IMR-90 (cell line): Measurements from ENCODE around the gene NR0B2. TPM values are rescaled to one million over a fixed set of nuclear protein-coding genes. Genes with fewer than 3 reads are reported as not detected.

Experiments used
- ATAC-seq: fragments of 200-7000 bp; cut with Tn5 transposase; 2 replicates; pipeline ENCODE4 v1.9.1; 2020; ENCODE audit warnings: low read depth, mild to moderate bottlenecking, moderate library complexity
- BruUV-seq: library from RNA; stranded (reverse); fragments of 400-500 nt; replicated peaks from 2 replicates; lab custom pipeline; 2021; lab: Mats Ljungman, UMichigan
- CTCF ChIA-PET: fragments of 300-600 bp; formaldehyde crosslinking; extraction: SDS; loops from one replicate; lab custom pipeline; 2021; ENCODE audit warnings: antibody characterized with exemption; lab: Yijun Ruan, JAX
- POLR2A ChIA-PET: fragments of 300-600 bp; sonication (Branson Sonifier 250); formaldehyde crosslinking; loops from one replicate; lab custom pipeline; 2022; ENCODE audit warnings: antibody characterized with exemption; ENCODE audit not compliant: unreplicated experiment; lab: Charles Lee
- DNase-seq: peaks from one replicate; pipeline ENCODE4 v3.0.0; 2013
- H2AFZ ChIP-seq: replicated peaks from 2 replicates; pipeline ENCODE3; 2013; ENCODE audit warnings: low read length, mild to moderate bottlenecking; ENCODE audit not compliant: poor library complexity
- H2AK5ac ChIP-seq: 2 replicates; pipeline ENCODE4 v1.6.1; 2013; ENCODE audit warnings: low read depth, low read length, inconsistent platforms
- H2AK9ac ChIP-seq: replicated peaks from 2 replicates; pipeline ENCODE3; 2013; ENCODE audit warnings: mild to moderate bottlenecking, low read depth, low read length, moderate library complexity; ENCODE audit not compliant: poor library complexity
- H2BK120ac ChIP-seq: 2 replicates; pipeline ENCODE4 v1.6.1; 2013; ENCODE audit warnings: low read depth, low read length, inconsistent platforms
- H2BK15ac ChIP-seq: 3 replicates; pipeline ENCODE4 v1.6.1; 2013; ENCODE audit warnings: low read depth, low read length, inconsistent platforms
- H2BK20ac ChIP-seq: 2 replicates; pipeline ENCODE4 v1.6.1; 2013; ENCODE audit warnings: low read depth, mild to moderate bottlenecking, inconsistent platforms, low read length, moderate library complexity
- H2BK5ac ChIP-seq: 2 replicates; pipeline ENCODE4 v1.6.1; 2013; ENCODE audit warnings: mild to moderate bottlenecking, low read depth, low read length, inconsistent platforms; ENCODE audit not compliant: poor library complexity, severe bottlenecking
- H3K14ac ChIP-seq: replicated peaks from 2 replicates; pipeline ENCODE4 v1.6.1; 2013; ENCODE audit warnings: low read depth, low read length, inconsistent platforms
- H3K18ac ChIP-seq: 2 replicates; pipeline ENCODE4 v1.6.1; 2013; ENCODE audit warnings: low read depth, low read length, control low read depth
- H3K23ac ChIP-seq: 2 replicates; pipeline ENCODE4 v1.6.1; 2013; ENCODE audit warnings: low read depth, low read length, inconsistent platforms
- H3K27ac ChIP-seq: 2 replicates; pipeline ENCODE4 v1.5.1; 2013; ENCODE audit warnings: mild to moderate bottlenecking, control low read depth, low read length; ENCODE audit not compliant: insufficient read depth
- H3K27me3 ChIP-seq: 2 replicates; pipeline ENCODE4 v1.6.1; 2013; ENCODE audit warnings: low read length; ENCODE audit not compliant: control insufficient read depth, insufficient read depth
- H3K36me3 ChIP-seq: 2 replicates; pipeline ENCODE4 v1.6.1; 2013; ENCODE audit warnings: low read length, mixed read lengths; ENCODE audit not compliant: control insufficient read depth, insufficient read depth
- H3K4ac ChIP-seq: 2 replicates; pipeline ENCODE4 v1.6.1; 2013; ENCODE audit warnings: low read depth, low read length, inconsistent platforms
- H3K4me1 ChIP-seq: 2 replicates; pipeline ENCODE4 v1.6.1; 2013; ENCODE audit warnings: low read length, mixed read lengths; ENCODE audit not compliant: control insufficient read depth, insufficient read depth
- H3K4me2 ChIP-seq: 2 replicates; pipeline ENCODE4 v1.6.1; 2013; ENCODE audit warnings: low read depth, mild to moderate bottlenecking, control low read depth, low read length, moderate library complexity
- H3K4me3 ChIP-seq: 2 replicates; pipeline ENCODE4 v1.5.1; 2013; ENCODE audit warnings: low read depth, mild to moderate bottlenecking, control low read depth, low read length, moderate library complexity; ENCODE audit not compliant: insufficient read depth
- H3K56ac ChIP-seq: 2 replicates; pipeline ENCODE4 v1.6.1; 2013; ENCODE audit warnings: low read length, inconsistent platforms; ENCODE audit not compliant: insufficient read depth; ENCODE audit errors: extremely low read depth
- H3K79me1 ChIP-seq, 2 experiments: 2 replicates each; pipeline ENCODE4 v1.6.1; 2013; ENCODE audit warnings: low read length in 2 of 2, inconsistent platforms in 1 of 2, low read depth in 1 of 2
- H3K9ac ChIP-seq: 2 replicates; pipeline ENCODE4 v1.6.1; 2013; ENCODE audit warnings: low read depth, low read length, control low read depth
- H3K9me1 ChIP-seq: 2 replicates; pipeline ENCODE4 v1.6.1; 2013; ENCODE audit warnings: low read length, inconsistent platforms; ENCODE audit not compliant: insufficient read depth
- H3K9me3 ChIP-seq: 2 replicates; pipeline ENCODE4 v1.6.1; 2013; ENCODE audit warnings: low read length; ENCODE audit not compliant: control insufficient read depth, insufficient read depth
- H4K20me1 ChIP-seq: 2 replicates; pipeline ENCODE4 v1.6.1; 2013; ENCODE audit warnings: low read length, inconsistent platforms; ENCODE audit not compliant: insufficient read depth
- H4K5ac ChIP-seq: 2 replicates; pipeline ENCODE4 v1.6.1; 2013; ENCODE audit warnings: mild to moderate bottlenecking, low read depth, low read length, control low read depth
- H4K8ac ChIP-seq, 2 experiments: 2 replicates each; pipeline ENCODE4 v1.6.1; 2013; ENCODE audit warnings: low read depth in 2 of 2, low read length in 2 of 2, control low read depth in 1 of 2, inconsistent platforms in 1 of 2
- H4K91ac ChIP-seq: 2 replicates; pipeline ENCODE4 v1.6.1; 2013; ENCODE audit warnings: low read depth, low read length, inconsistent platforms; ENCODE audit not compliant: insufficient read depth
- CEBPB ChIP-seq: IDR thresholded peaks from 2 replicates; pipeline ENCODE4 v1.6.1; 2012; ENCODE audit warnings: low read depth, low read length, improper control_type of control experiment
- CHD1 ChIP-seq: IDR thresholded peaks from 2 replicates; pipeline ENCODE4 v1.6.1; 2012; ENCODE audit warnings: low read depth, low read length, improper control_type of control experiment
- CTCF ChIP-seq: conservative IDR thresholded peaks from 2 replicates; pipeline ENCODE4 v1.5.1; 2012; ENCODE audit warnings: mild to moderate bottlenecking, low read depth, low read length, improper control_type of control experiment
- FOS ChIP-seq: fragments of 150-350 bp; IDR thresholded peaks from 2 replicates; pipeline ENCODE4 v1.6.1; 2016; ENCODE audit warnings: low read depth, low read length
- MAFK ChIP-seq: IDR thresholded peaks from 2 replicates; pipeline ENCODE4 v1.6.1; 2012; ENCODE audit warnings: low read depth, low read length, improper control_type of control experiment
- MXI1 ChIP-seq: IDR thresholded peaks from 2 replicates; pipeline ENCODE4 v1.6.1; 2012; ENCODE audit warnings: low read depth, mild to moderate bottlenecking, low read length, moderate library complexity, borderline replicate concordance
- NFE2L2 ChIP-seq: fragments of 150-350 bp; IDR thresholded peaks from 2 replicates; pipeline ENCODE4 v1.6.1; 2016; ENCODE audit warnings: low read depth, mild to moderate bottlenecking, low read length
- POLR2A ChIP-seq: IDR thresholded peaks from 2 replicates; pipeline ENCODE4 v1.6.1; 2012; ENCODE audit warnings: mild to moderate bottlenecking, low read depth, low read length
- RAD21 ChIP-seq: IDR thresholded peaks from 2 replicates; pipeline ENCODE4 v1.6.1; 2012; ENCODE audit warnings: low read length, improper control_type of control experiment
- RCOR1 ChIP-seq: IDR thresholded peaks from 2 replicates; pipeline ENCODE4 v1.6.1; 2012; ENCODE audit warnings: mild to moderate bottlenecking, low read length, improper control_type of control experiment; ENCODE audit not compliant: insufficient replicate concordance
- RFX5 ChIP-seq: IDR thresholded peaks from 2 replicates; pipeline ENCODE4 v1.8.0; 2012; ENCODE audit warnings: low read depth, mild to moderate bottlenecking, low read length, moderate library complexity
- SMC3 ChIP-seq: fragments of 150-350 bp; IDR thresholded peaks from 2 replicates; pipeline ENCODE4 v1.6.1; 2016; ENCODE audit warnings: low read depth, mild to moderate bottlenecking, antibody characterized with exemption, low read length, moderate library complexity
- USF2 ChIP-seq: fragments of 150-350 bp; IDR thresholded peaks from 2 replicates; pipeline ENCODE4 v1.6.1; 2017; ENCODE audit warnings: mild to moderate bottlenecking, antibody characterized with exemption, low read length, low read depth
- WGBS, 2 experiments: methylation state at CpG; one replicate each; pipeline versions ENCODE4 v1.1.5 to v1.1.7; 2013; ENCODE audit warnings: missing lambda C conversion rate in 2 of 2; ENCODE audit not compliant: insufficient read length in 1 of 2; ENCODE audit errors: extremely low coverage in 2 of 2; 5-methylcytosine and 5-hydroxymethylcytosine counted together
- dilution Hi-C: fragments of 300-500 bp; cut with HindIII; formaldehyde crosslinking; loops from one replicate; pipeline ENCODE4 v1.14.3; 2018; ENCODE audit warnings: low sequenced_read_pairs; ENCODE audit not compliant: unreplicated experiment
- in situ Hi-C: fragments of 300-500 bp; cut with MboI; formaldehyde crosslinking; loops from 3 replicates; pipeline ENCODE4 v1.14.3; 2019; ENCODE audit warnings: low sequenced_read_pairs, inconsistent platforms, mixed read lengths
- intact Hi-C: fragments of 100-400 bp; cut with micrococcal nuclease; formaldehyde crosslinking; loops from 2 replicates; pipeline ENCODE4 v1.10.0; 2022
- polyA plus RNA-seq, 3 experiments: library from polyadenylated mRNA; depleted of rRNA; stranded (reverse); fragments of >200 nt; gene quantifications; 2 replicates each; pipeline ENCODE4 v1.2.3, GENCODE V29; 2012; ENCODE audit warnings: low replicate concordance in 1 of 3
- total RNA-seq: library from RNA; depleted of rRNA; stranded (reverse); fragments of >200 nt; gene quantifications from 2 replicates; pipeline ENCODE4 v1.2.3, GENCODE V29; 2012

Gene NR0B2
- total and polyA plus RNA-seq, 2 of the 4 experiments (the other 2 are of a cell fraction) = not detected

- CTCF ChIA-PET = interaction anchor here (0.6 kb wide), 1 partner anchor 107 kb away, joined by 3 read pairs; no protein-coding TSS in a partner anchor
- Histone ChIP-seq H2BK15ac (no peak within 1 kb of the TSS), H4K91ac (peak within 1 kb of the TSS; percentile 86), H4K5ac (peak within 1 kb of the TSS; percentile 89), H2BK20ac (no peak within 1 kb of the TSS), H3K14ac (peak within 1 kb of the TSS; percentile 91), H2AK5ac (peak within 1 kb of the TSS; percentile 76), H3K4me1 (peaks cover 10% of the 10 kb centered on the region), H3K23ac (peak within 1 kb of the TSS; percentile 76), H3K9me1 (peaks cover 4% of the 10 kb centered on the region; the same call in 1 of the 2 replicates), H3K79me1 (peaks cover 14 to 42% of the 10 kb centered on the region in 2 experiments), H3K36me3 (peaks cover 54% of the 10 kb centered on the region), H3K9me3 (no peaks in the 10 kb centered on the region), H3K4ac (peak within 1 kb of the TSS; percentile 95), H3K27ac (peak within 1 kb of the TSS; percentile 77), H2BK120ac (no peak within 1 kb of the TSS), H3K18ac (peak within 1 kb of the TSS; percentile 14; the same call in 1 of the 2 replicates), H3K27me3 (no peaks in the 10 kb centered on the region), H4K8ac (peak within 1 kb of the TSS; percentile 94 to 99), H2AK9ac (peak within 1 kb of the TSS; percentile 95), H3K4me2 (peak within 1 kb of the TSS; percentile 98), H3K4me3 (peak within 1 kb of the TSS; percentile 91), H3K9ac (peak within 1 kb of the TSS; percentile 71), H3K56ac (peak within 1 kb of the TSS; percentile 71; the same call in 1 of the 2 replicates), H2BK5ac (peak within 1 kb of the TSS; percentile 88), H2AFZ (peak within 1 kb of the TSS; percentile 99), H4K20me1 (peaks cover 6% of the 10 kb centered on the region)
- intact Hi-C loops (no loop called here), dilution Hi-C loops (no loop called here), in situ Hi-C loops (no loop called here)
- DNase-seq = peak; percentile 72
- ATAC-seq = peak; percentile 96
- POLR2A ChIA-PET = interaction anchor here (0.5 to 1.1 kb wide), 5 partner anchors 11 to 853 kb away, joined by 3 to 7 read pairs (median 3); partner anchors contain the start of gene GPATCH3
- 2% methylated on average over 47 of the region's 89 CpGs; no CpG with 5 or more reads in 1 of the 2 experiments for WGBS, 2 experiments
- BruUV-seq = TSS peak; percentile 70
- TF ChIP-seq POLR2A = peak; percentile 84
- no peak for TF ChIP-seq NFE2L2
- no peak for TF ChIP-seq CHD1
- no peak for TF ChIP-seq RCOR1
- no peak for TF ChIP-seq RFX5
- TF ChIP-seq MAFK = no peak
- no peak for TF ChIP-seq RAD21
- TF ChIP-seq USF2 = no peak
- TF ChIP-seq FOS = no peak
- no peak for TF ChIP-seq SMC3
- TF ChIP-seq CTCF = no peak
- TF ChIP-seq MXI1 = peak; percentile 71; the same call in 1 of the 2 replicates
- TF ChIP-seq CEBPB = no peak
Measured at GRCh38 chr1:26889551-26890466, 24.0 kb downstream of the NR0B2 start, which contains the start of gene GPN2. Gene GPN2, minus strand, starts transcription at chr1:26890283. Its CDS starts 187 bp downstream, at chr1:26890096.
